Stimulated activated CD8-positive, alpha-beta memory T cell treated with anti-CD3 and anti-CD28 coated beads, Interleukin-15, amount 100 ng/mL, for 48 hours (primary cell): Measurements from ENCODE around the gene NPW.
"Not testable (repeated sequence)": the region's sequence is repeated elsewhere in the genome, so short reads cannot be mapped to it uniquely, and the experiment has no call there.

Source experiments
- DNase-seq, 2 donors: peaks; one replicate each; pipeline ENCODE4 v3.0.0-alpha.2; 2020; ENCODE audit warnings: low read depth in 2 of 2

Gene NPW

GRCh38 chr16:2019921-2020831 lies 591 bp downstream of the NPW start:
- DNase-seq = no peak

GRCh38 chr16:2022723-2023091 lies 3.1 kb downstream of the NPW start:
- DNase-seq = no peak

DNA sequence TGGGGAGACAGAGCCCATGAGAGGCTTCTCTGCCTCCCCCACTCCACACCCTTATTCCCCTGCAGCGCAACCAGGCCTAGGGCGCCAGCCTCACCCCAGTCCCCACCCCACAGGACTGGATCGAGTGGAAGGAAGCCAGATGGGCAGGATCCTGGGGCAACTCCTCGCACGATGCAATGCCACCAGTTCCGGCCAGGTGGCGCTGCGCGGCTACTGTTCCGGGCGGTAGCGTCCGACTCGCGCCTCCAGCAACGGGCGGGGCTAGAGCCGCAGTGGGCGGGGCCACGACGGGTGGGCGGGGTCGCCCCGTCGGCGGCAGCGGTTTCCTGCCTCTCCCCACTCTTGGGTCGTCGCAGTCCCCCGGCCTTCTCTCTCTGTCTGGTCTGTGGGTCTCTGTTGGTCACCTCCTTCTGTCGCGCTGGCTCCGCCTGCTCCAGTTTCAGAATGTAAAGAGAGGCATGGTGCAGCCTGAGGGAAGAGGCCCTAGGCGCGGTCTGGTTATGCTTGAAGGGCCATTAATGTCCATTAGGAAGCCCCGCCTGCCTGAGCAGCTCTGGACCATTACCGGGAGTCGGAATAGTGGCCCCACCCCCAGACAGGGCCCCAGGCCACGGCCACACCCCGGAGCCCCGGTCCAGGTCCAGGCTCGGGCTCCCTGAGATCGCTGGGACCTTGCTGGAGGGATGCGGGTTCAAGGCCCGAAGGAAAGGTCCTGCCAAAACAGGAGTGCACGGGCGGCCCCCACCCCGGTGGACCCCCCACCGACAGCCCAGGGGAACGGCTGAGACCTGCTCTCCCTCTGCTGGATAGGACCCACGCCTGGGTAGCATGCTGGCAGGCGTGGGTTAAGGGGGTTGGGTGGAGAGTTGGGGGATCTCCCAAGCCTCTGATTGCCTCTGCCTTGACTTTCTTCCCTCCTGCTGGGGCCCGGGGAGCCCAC lies 3.8 kb downstream of the NPW start:
- DNase-seq = peak; percentile 88 to 91

- no peak for DNase-seq
These were observed 4.4 kb downstream of the NPW start for GRCh38 chr16:2024032-2024420.

- no peak for DNase-seq
These were observed 5.7 kb downstream of the NPW start for GRCh38 chr16:2025251-2025650.

DNA sequence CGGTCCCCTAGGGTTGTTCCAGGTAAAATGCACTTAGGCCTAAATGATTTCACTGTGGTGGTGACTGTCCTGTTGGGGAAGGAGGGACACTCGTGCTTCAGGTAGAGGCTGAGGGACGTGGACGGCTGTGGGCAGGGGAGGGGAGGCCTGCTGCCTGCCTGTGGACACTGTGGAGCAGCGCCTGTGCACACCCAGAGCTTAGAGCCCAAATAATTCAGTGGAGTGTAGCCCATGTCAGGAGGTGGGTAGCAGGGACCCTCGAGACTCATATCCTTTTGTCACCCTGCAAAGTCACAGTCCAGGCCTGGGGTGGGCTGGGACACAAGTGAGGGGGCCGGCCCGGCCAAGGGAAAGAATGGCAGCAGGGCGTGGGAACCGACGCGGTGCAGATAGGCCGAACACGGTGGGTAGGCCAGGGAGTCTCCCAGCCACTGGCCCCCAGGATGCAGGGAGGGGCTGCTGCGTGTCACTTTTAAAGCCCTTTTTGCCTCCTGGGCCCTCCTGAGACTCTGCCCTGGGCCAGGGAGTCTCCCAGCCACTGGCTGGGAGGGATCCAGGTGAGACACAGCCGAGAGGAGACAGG lies 6.4 kb downstream of the NPW start:
- no peak for DNase-seq

DNA sequence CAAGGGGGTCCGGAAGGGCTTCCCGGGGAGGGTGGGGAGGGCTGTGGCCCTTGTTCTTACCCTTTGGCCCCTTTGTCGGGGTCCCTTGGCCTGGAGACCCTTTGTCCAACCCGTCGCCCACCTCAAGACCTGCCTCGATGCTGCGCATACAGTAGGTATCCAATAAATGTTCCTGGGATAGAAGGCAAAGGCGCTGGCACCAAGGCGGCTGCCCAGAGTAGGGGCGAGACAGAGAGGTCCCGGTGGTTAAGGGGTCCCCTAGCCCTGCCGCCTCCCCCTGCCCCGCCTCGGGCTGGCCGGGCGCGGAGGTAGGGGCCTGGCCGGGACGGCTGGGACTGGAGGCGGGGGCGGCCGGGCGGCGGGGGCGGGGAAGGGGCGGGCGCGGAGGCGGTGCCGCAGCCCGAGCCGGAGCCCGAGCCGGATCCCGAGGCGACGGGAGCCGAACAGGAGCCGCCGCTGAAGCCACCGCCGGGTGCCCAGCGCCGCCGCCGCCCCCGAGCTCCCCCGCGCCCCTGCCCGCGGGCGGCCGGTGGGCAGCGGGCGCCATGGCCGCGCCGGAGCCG lies 7.0 kb downstream of the NPW start, which contains the start of gene NHERF2:
Gene NHERF2, plus strand, starts transcription at position 442 of the 563 bp plus-strand sequence. Its CDS starts 104 bp downstream, at position 546.
- no peak for DNase-seq

DNA sequence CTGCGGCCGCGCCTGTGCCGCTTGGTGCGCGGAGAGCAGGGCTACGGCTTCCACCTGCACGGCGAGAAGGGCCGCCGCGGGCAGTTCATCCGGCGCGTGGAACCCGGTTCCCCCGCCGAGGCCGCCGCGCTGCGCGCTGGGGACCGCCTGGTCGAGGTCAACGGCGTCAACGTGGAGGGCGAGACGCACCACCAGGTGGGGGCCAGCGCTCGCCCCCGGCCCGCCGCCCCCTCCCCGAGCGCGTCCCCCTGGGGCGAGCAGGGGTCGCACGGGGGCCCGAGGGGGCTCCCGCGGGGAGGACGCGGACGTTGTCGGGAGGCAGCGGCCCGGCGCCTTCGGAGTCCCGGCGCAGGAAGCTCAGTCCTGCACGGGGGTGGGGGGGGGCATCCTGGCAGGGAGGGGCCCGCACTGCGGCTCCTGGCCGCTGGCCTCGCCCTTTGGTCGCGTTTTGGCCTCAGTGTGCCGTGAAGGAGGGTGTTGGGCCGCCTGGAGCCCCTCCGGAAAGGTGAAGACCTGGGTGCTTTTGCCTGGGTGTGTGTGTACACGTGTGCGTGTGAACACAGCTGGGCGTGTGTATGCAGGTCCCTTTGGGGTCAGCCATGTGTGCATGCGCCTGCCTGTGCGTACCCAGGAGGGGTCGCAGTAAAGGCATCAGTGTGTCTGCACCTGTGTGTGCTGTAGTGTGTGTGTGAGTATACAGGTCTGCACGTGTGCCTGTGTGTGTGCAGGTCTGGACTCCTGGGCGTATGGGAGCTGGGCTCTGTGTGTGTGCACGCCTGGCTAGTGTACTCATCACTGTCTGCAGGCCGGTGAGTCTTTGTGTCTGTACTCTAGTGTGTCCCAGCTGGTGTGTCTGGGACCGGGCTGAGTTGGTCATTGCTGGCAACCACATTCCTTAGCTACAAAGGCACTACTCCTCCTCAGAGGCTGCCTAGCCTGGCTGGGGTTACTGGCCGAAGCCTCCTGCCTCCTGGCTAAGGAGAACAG lies 7.7 kb downstream of the NPW start:
- DNase-seq = no peak

DNA sequence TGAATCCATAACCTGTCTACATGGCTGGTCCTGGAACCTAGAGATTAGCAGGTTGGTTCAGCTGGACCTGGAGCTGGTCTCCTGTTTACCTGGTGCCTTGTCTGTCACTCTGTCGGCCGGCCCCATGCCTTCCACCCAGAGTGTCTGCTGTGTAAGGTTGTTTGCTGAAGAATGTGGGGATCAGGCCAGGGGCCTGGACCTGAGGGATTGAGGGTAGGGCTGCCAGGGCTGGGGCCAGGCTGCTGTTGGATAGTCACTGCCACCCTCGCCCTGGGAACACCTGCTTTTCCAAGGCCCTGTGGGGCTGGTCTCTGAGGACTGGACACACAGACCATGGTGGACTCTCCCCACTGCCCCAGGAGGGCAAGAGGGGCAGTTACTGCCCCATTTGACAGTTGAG lies 8.6 kb downstream of the NPW start:
- no peak for DNase-seq

GRCh38 chr16:2028620-2029220 lies 9.1 kb downstream of the NPW start:
- no peak for DNase-seq

- DNase-seq = no peak
These were observed 9.8 kb downstream of the NPW start for GRCh38 chr16:2029350-2029749.

GRCh38 chr16:2030036-2030435 lies 10.5 kb downstream of the NPW start:
- DNase-seq = no peak

- no peak for DNase-seq
These were observed 11.5 kb downstream of the NPW start for GRCh38 chr16:2031081-2031577.

DNA sequence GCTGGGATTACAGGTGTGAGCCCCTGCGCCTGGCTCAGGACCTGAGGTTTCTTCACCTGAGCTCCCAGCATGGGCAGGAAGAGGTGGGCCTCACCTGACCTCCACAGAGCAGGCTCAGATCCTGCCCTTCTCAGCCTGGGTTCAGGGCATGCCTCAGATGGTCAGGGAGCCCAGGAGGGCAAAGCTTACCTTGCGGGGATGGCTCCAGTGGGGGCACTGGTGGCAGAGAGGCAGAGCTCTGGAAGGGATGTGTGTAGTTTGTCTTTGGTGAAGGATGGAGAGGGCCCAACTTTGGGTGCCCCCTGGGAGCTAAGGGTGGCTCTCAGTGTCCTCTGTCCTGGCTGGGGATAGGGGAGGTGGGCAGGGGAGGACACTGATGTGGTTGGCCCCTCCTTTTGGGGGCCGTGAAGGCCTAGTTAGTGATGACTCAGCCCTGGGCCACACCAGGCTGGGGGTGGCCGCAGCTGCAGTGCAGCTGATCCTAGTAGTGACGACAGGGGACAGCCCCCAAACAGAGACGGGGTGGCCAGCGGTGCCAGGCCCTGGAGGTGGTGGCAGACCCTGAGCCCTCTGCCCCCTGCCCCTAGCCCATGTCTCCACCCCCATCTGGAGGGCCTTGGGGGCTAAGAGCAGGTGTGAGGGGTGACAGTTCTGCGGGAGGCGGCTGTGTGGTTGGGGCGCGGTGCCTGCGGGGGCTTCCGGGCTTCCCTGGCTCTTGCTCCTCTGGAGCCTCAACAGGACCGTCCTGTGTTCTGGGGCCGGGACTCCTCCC lies 12.9 kb downstream of the NPW start:
- no peak for DNase-seq

GRCh38 chr16:2033057-2033908 lies 13.7 kb downstream of the NPW start:
- DNase-seq = no peak

GRCh38 chr16:2033909-2034695 lies 14.5 kb downstream of the NPW start:
- not testable (repeated sequence) for DNase-seq

DNA sequence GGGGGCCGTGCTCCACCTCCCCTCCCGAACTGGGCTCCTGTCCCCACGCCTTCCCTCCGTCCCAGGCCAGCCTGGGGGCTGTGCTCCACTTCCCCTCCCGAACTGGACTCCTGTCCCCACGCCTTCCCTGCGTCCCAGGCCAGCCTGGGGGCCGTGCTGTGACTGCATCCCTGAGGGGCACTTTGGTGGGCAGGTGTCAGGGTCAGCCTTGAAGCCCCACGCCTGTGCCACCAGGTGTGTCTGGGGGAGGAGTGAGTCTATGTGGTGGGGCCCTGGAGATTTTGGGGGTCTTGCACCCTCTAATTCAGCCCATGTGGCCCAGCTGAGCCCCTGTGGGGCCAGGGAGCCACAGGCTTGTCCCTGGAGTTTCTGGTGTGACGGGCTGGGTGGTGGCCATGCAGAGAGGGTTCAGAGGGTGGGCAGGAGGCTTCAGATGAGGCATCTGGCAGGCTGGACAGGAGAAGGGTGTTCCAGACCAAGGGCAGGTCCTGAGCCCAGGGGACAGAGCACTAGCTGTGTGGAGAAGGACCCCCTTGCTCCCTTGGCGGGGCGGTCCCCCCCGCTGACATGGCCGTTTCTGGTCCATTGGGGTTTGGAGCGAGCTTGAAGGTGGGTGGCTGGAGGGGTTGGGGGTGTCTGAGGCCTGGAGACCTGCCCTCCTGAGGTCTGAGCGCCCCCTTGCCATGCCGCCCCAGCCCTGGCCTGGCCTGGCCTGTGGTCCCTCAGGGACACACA lies 15.3 kb downstream of the NPW start:
- DNase-seq = no peak
